GM21360 (cell line): ENCODE results near the gene BABAM2.
"Not testable (repeated sequence)": the region's sequence is repeated elsewhere in the genome, so short reads cannot be mapped to it uniquely, and the experiment has no call there.

Experiments used
- ATAC-seq: cut with Tn5 transposase; IDR thresholded peaks from one replicate; pipeline ENCODE4 v1.9.1; 2021; ENCODE audit warnings: mild to moderate bottlenecking, moderate library complexity; ENCODE audit not compliant: unreplicated experiment

The BABAM2 gene

GRCh38 chr2:28101892-28102291 lies 211.4 kb downstream of the BABAM2 start:
- ATAC-seq: no peak

GRCh38 chr2:28102455-28102874 lies 211.9 kb downstream of the BABAM2 start:
- ATAC-seq: no peak

GRCh38 chr2:28103611-28104010 lies 213.1 kb downstream of the BABAM2 start:
- no peak for ATAC-seq

DNA sequence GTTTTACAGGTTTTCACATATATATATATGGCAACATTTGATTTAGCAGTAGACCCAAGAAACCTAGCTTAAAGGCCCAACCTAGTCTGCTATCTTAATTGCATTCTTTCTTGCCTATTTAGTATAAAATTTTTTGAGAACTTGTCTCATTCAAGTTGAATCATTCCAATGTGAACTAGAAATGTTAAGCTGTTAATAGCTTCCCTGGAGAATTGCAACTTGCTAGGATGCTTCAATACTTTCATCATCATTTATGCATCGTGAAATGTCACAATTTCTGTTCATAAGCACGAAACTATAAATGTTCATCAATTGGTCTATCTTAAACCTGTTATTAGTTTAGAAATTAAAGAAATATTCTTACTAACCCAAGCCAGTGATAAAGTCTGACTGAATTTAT lies 217.6 kb downstream of the BABAM2 start:
- no peak for ATAC-seq

- ATAC-seq: not testable (repeated sequence)
These were observed 223.2 kb downstream of the BABAM2 start for GRCh38 chr2:28113771-28114170.

DNA sequence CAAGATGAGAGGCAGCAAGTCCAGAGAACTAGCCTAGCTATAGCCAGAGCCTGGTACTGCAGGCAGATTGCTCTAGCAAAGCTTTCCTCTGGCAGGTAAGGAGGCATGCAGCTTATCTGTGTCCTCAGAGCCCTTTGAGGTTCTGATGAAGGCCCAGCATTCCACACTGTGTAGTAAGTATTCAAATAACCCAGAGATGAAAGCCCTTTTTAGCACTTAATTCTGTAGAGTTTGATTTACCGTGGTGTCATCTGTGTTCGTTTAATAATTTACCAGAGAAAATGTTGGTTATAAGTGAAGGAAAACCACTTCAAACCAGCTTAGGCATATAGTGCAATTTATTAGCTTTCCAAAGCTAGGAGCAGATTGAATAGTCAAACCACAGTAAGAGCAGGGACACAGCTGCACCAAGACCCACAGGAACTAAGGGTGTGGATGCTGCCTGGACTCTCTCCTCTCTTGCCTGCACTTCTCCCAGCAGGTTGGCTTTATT lies 226.6 kb downstream of the BABAM2 start:
- ATAC-seq: no peak

- no peak for ATAC-seq
These were observed 229.1 kb downstream of the BABAM2 start for GRCh38 chr2:28119631-28120030.

DNA sequence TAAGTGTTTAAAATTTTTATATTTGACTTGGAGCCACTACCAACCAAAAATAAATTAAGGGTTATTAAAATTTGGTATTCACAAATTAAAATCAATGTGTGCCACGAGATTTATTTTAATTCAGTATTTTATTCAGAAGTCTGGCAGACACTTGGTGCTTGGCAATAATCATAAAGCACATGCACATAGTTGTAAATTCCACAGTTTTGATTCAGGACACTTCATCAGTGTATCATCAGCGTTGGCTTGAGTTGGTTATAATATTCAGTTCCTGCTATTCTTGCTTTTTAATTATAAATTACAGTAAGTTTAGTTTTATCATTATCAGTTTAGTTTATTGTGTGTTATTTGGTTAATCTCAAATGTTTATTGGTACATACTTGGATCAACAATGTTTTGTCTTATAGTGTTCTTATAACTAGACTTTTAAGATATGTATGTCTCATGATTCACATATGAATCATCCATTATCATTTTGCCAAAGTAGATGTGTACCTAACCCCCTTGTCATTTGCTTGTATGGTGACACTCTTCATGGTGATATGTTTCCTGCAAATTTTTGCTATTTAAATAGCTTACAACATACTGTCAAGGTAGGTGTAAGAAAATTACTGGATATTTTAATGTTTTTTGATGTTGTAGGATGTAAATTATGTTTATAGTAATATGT lies 237.9 kb downstream of the BABAM2 start:
- no peak for ATAC-seq

GRCh38 chr2:28129955-28130695 lies 239.6 kb downstream of the BABAM2 start:
- ATAC-seq: no peak

GRCh38 chr2:28133778-28134177 lies 243.2 kb downstream of the BABAM2 start:
- ATAC-seq: no peak

- ATAC-seq: no peak
These were observed 243.8 kb downstream of the BABAM2 start for GRCh38 chr2:28134262-28134812.

GRCh38 chr2:28134857-28135256 lies 244.3 kb downstream of the BABAM2 start:
- no peak for ATAC-seq

DNA sequence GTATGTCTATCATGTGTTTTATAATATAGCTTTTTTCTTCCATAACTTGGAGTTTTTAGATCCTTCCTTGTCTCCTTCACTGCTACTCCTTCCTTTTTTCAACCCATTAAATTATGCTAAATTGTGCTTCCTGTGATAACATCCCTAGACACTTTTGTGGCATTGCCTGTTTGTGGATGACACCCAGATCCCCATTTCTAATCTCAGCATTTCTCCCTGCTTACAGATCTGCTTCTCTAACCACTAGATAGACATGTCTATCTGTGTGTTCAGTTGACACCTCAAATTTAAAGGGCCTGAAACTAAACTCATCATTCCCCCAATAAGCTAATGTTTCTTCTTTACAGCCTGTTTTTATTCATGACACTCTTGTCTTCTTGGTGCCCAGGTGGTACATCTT lies 244.8 kb downstream of the BABAM2 start:
- no peak for ATAC-seq

DNA sequence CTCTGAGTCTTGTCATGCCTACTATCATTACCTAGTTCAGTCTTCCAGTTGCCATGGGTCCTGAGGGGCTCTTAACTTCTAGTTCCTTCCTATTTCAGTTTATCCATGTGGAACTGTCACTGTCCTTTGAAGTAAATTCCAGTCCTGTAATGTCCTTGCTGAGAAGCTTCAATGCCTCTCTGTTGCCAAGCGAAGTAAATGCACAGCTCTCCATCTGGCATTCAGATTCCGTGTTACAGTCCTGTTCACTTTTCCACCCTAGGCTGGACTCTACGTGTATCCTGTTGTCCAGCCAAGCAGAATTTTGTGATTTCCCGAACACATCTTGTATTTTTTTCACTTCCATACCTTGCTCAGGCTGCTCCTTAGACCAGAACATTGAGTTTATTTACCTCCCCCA lies 245.3 kb downstream of the BABAM2 start:
- ATAC-seq: no peak

DNA sequence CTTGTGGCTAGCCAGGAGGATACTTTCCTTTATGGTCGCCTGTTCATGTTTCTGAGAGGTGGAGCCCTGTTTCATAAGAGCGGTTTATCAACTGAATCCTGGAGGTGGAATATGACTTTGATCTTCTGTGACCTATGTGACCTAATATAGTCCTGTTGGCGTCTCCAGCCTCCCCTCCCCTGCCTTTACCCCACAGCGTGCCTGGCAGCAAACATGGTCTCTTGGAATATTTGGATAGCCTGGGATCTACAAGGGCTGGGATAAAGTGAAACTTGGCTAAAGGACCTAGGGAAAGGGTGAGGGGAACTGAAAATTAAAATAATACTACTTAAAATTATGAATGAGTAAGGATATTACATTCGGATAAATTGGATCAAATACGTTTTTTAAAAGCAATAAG lies 246.0 kb downstream of the BABAM2 start:
- no peak for ATAC-seq

- ATAC-seq: no peak
These were observed 246.7 kb downstream of the BABAM2 start for GRCh38 chr2:28137221-28137620.

- no peak for ATAC-seq
These were observed 251.9 kb downstream of the BABAM2 start for GRCh38 chr2:28142386-28142785.

DNA sequence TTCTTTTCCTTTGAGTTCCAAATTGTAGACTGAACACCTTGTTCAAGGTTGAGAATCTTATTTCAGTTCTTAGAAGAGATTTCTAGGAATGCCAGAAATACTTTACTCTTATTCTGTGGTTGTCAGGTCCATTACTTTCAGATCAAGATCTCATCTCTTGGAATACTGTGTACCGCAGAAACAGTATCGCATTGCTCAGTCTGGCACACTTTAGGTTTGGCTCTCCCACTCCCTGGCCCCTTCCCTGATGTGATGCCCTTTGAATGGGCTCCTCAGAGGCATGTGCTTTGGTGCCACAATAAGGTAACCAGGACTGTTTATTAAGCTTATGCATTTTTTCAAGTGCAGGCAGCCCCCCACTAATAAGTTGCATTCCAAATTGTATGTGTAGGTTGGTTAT lies 257.5 kb downstream of the BABAM2 start:
- no peak for ATAC-seq

GRCh38 chr2:28148566-28148965 lies 258.0 kb downstream of the BABAM2 start:
- ATAC-seq: no peak

DNA sequence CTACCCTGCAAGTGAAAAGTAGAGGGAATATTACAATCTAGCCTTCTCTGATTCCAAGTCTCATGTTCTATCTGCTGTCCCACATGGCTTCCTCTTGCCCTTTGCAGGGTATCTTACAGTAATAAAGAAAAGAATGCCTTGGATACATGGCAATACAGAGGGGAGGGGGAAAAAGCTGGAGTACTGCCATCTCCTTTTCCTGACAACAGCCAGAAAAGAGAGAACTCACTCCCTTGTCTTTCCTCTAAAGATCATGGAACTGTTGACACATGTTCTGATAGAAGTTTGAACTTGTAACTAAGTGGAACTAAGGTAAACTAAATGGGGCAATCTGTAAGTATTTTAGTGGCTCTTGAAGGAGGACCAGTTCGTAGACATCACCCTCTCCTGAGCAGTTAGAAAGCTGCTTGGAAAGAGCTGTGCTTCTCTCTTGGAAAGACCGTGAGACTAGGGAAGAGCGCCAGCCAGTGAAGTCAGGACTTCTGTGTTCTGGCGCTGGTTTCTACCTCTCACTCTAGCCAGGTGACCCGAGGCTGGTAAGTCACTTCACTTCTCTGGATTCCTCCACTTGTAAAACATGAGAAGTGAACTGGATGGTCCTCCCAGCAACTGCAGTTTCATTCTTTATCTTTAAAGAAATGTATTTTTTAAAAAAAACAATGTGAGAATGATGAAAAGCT lies 259.8 kb downstream of the BABAM2 start:
- ATAC-seq: no peak

- ATAC-seq: no peak
These were observed 260.5 kb downstream of the BABAM2 start for GRCh38 chr2:28150994-28151393.
